K562 (cell line): ENCODE data around the gene CNIH4. TPM values are rescaled to one million over a fixed set of nuclear protein-coding genes. Genes with fewer than 3 reads are reported as not detected.

Source experiments
- ATAC-seq: fragments of 200-7000 bp; cut with Tn5 transposase; 3 replicates; pipeline ENCODE4 v1.9.1; 2020; ENCODE audit warnings: moderate library complexity
- BruUV-seq: library from RNA; stranded (reverse); fragments of 400-500 nt; replicated peaks from 2 replicates; lab custom pipeline; 2021; lab: Mats Ljungman, UMichigan
- CTCF ChIA-PET: fragments of 300-600 bp; formaldehyde crosslinking; extraction: SDS; loops from one replicate; lab custom pipeline; 2021; ENCODE audit warnings: low intra/inter-chr PET ratio; lab: Yijun Ruan, JAX
- POLR2A ChIA-PET: fragments of 300-600, 350-650 bp; sonication (Branson Sonifier 250); formaldehyde crosslinking; extraction: SDS; loops from one replicate; lab custom pipeline; 2021; ENCODE audit warnings: antibody characterized with exemption, inconsistent platforms; lab: Yijun Ruan, JAX
- DNase-seq, 4 experiments: peaks; one replicate each; pipeline versions ENCODE4 v3.0.0 to v3.0.0-alpha.2; 2011 to 2018; ENCODE audit warnings: low spot score in 3 of 4, mixed read lengths in 3 of 4; ENCODE audit errors: extremely low read depth in 1 of 4
- FAIRE-seq: peaks from 2 replicates; lab custom pipeline; 2011; peaks lifted over from hg19 to GRCh38; lab: Jason Lieb, UNC
- H2AFZ ChIP-seq: 2 replicates; pipeline ENCODE4 v1.6.0; 2011; ENCODE audit warnings: low read depth, low read length, control low read depth, inconsistent platforms
- H3K27ac ChIP-seq: fragments of 200-600 bp; 3 replicates; pipeline ENCODE4 v1.8.0; 2011; ENCODE audit warnings: low read depth, mild to moderate bottlenecking, control low read depth, inconsistent platforms, low read length, moderate library complexity, mixed read lengths; ENCODE audit errors: extremely low read depth
- H3K27me3 ChIP-seq, 2 experiments: fragments of 300-600 bp in 1 of 2; 2 replicates in 1 of 2; 3 replicates in 1 of 2; pipeline versions ENCODE4 v1.6.0 to v1.8.0; 2011; ENCODE audit warnings: inconsistent platforms in 2 of 2, low read length in 2 of 2, mild to moderate bottlenecking in 1 of 2, mixed read lengths in 1 of 2, moderate library complexity in 1 of 2; ENCODE audit not compliant: control insufficient read depth in 2 of 2, insufficient read depth in 2 of 2
- H3K36me3 ChIP-seq: fragments of 300-600 bp; 3 replicates; pipeline ENCODE4 v1.8.0; 2011; ENCODE audit warnings: mild to moderate bottlenecking, low read length, inconsistent platforms; ENCODE audit not compliant: control insufficient read depth, insufficient read depth
- H3K4me1 ChIP-seq, 2 experiments: fragments of 200-600 bp in 1 of 2; replicated peaks in 1 of 2; 2 replicates in 1 of 2; 3 replicates in 1 of 2; pipeline versions ENCODE4 v1.5.1 to v1.8.0; 2011; ENCODE audit warnings: inconsistent platforms in 2 of 2, low read length in 2 of 2, mild to moderate bottlenecking in 1 of 2, mixed read lengths in 1 of 2, moderate library complexity in 1 of 2; ENCODE audit not compliant: control insufficient read depth in 2 of 2, insufficient read depth in 2 of 2
- H3K4me2 ChIP-seq: 2 replicates; pipeline ENCODE4 v1.6.1; 2011; ENCODE audit warnings: low read length, control low read depth, inconsistent platforms, mixed read lengths; ENCODE audit not compliant: insufficient read depth
- H3K4me3 ChIP-seq: fragments of 200-600 bp; sonication (generic), shearing (Covaris generic); 2 replicates; pipeline ENCODE4 v1.5.1; 2016; ENCODE audit warnings: control low read depth, inconsistent platforms
- H3K79me2 ChIP-seq: fragments of 200-600 bp; 3 replicates; pipeline ENCODE4 v1.8.0; 2011; ENCODE audit warnings: low read length, inconsistent platforms; ENCODE audit not compliant: control insufficient read depth, insufficient read depth
- H3K9ac ChIP-seq, 2 experiments: 2 replicates each; pipeline versions ENCODE4 v1.6.0 to v1.6.1; 2011; ENCODE audit warnings: low read depth in 2 of 2, low read length in 2 of 2, control low read depth in 1 of 2, inconsistent platforms in 1 of 2, mild to moderate bottlenecking in 1 of 2, mixed read lengths in 1 of 2; ENCODE audit not compliant: insufficient read depth in 1 of 2
- H3K9me1 ChIP-seq: one replicate; pipeline ENCODE4 v1.6.0; 2011; ENCODE audit warnings: inconsistent platforms, mild to moderate bottlenecking, low read length, moderate library complexity; ENCODE audit not compliant: control insufficient read depth, insufficient read depth
- H3K9me3 ChIP-seq: replicated peaks from 2 replicates; pipeline ENCODE4 v1.5.1; 2011; ENCODE audit warnings: low read depth, low read length, inconsistent platforms; ENCODE audit not compliant: control insufficient read depth, insufficient read depth
- H4K20me1 ChIP-seq: replicated peaks from 2 replicates; pipeline ENCODE4 v1.6.1; 2011; ENCODE audit warnings: low read length, inconsistent platforms, mixed read lengths; ENCODE audit not compliant: control insufficient read depth, insufficient read depth
- C11orf30 ChIP-seq: fragments of 450-650 bp; IDR thresholded peaks from 2 replicates; pipeline ENCODE4 v1.6.1; 2016; ENCODE audit warnings: low read depth, mild to moderate bottlenecking
- CREM ChIP-seq: IDR thresholded peaks from 2 replicates; pipeline ENCODE4 v1.6.1; 2014; ENCODE audit warnings: antibody characterized with exemption, low read depth
- ELF4 ChIP-seq: fragments of 450-650 bp; formaldehyde crosslinking; IDR thresholded peaks from 2 replicates; pipeline ENCODE4 v1.4.0; 2022; ENCODE audit warnings: missing genetic modification characterization
- ETS2 ChIP-seq: IDR thresholded peaks from 2 replicates; pipeline ENCODE4 v1.6.1; 2016; ENCODE audit warnings: borderline replicate concordance, missing genetic modification characterization, mild to moderate bottlenecking, moderate library complexity, missing compliant biosample characterization; ENCODE audit not compliant: poor library complexity, severe bottlenecking
- HDGF ChIP-seq: fragments of 450-650 bp; IDR thresholded peaks from 2 replicates; pipeline ENCODE4 v1.6.1; 2016
- HMGN3 ChIP-seq: IDR thresholded peaks from 2 replicates; pipeline ENCODE4 v1.6.1; 2011; ENCODE audit warnings: borderline replicate concordance, low read depth, mild to moderate bottlenecking, mixed read lengths, low read length; ENCODE audit not compliant: insufficient read length; ENCODE audit errors: extremely low read depth
- MAFF ChIP-seq: IDR thresholded peaks from 2 replicates; pipeline ENCODE4 v1.6.1; 2012; ENCODE audit warnings: low read length, improper control_type of control experiment
- MAFG ChIP-seq: fragments of 450-650 bp; conservative IDR thresholded peaks from 2 replicates; pipeline ENCODE4 v1.6.1; 2016; ENCODE audit warnings: missing genetic modification characterization, missing compliant biosample characterization
- MAFK ChIP-seq: IDR thresholded peaks from 2 replicates; pipeline ENCODE4 v1.6.1; 2011; ENCODE audit warnings: low read length, improper control_type of control experiment
- MED1 ChIP-seq: sonication (generic); formaldehyde crosslinking; IDR thresholded peaks from 2 replicates; pipeline ENCODE4 v1.8.1; 2023; ENCODE audit warnings: missing genetic modification reagents, borderline replicate concordance
- MEF2A ChIP-seq: IDR thresholded peaks from 2 replicates; pipeline ENCODE4 v1.6.1; 2011; ENCODE audit warnings: low read depth, mild to moderate bottlenecking, low read length, moderate library complexity; ENCODE audit not compliant: control insufficient read depth
- MEF2D ChIP-seq: conservative IDR thresholded peaks from 2 replicates; pipeline ENCODE4 v1.6.1; 2016; ENCODE audit warnings: low read depth, missing genetic modification characterization, missing compliant biosample characterization
- NCOA4 ChIP-seq: fragments of 450-650 bp; IDR thresholded peaks from 2 replicates; pipeline ENCODE4 v1.6.1; 2018; ENCODE audit warnings: mild to moderate bottlenecking; ENCODE audit not compliant: partially characterized antibody
- NR1H2 ChIP-seq: sonication (generic); formaldehyde crosslinking; IDR thresholded peaks from 2 replicates; pipeline ENCODE4 v1.4.0; 2020; ENCODE audit warnings: mild to moderate bottlenecking, missing genetic modification reagents
- OTX1 ChIP-seq: fragments of 450-650 bp; formaldehyde crosslinking; IDR thresholded peaks from 2 replicates; pipeline ENCODE4 v1.4.0; 2022; ENCODE audit warnings: mild to moderate bottlenecking
- PTRF ChIP-seq: fragments of 450-650 bp; IDR thresholded peaks from 2 replicates; pipeline ENCODE4 v1.6.1; 2016; ENCODE audit warnings: mild to moderate bottlenecking, missing genetic modification characterization, missing compliant biosample characterization
- ZNF165 ChIP-seq: fragments of 250-450 bp; sonication (Bioruptor Pico); IDR thresholded peaks from 2 replicates; pipeline ENCODE4 v1.4.0; 2020; ENCODE audit warnings: borderline replicate concordance
- ZNF197 ChIP-seq: fragments of 200-800 bp; sonication (Bioruptor generic); IDR thresholded peaks from 2 replicates; pipeline ENCODE4 v1.6.1; 2016; ENCODE audit warnings: low read depth, missing genetic modification characterization, missing compliant biosample characterization
- ZNF316 ChIP-seq: fragments of 450-650 bp; IDR thresholded peaks from 2 replicates; pipeline ENCODE4 v1.6.1; 2016
- ZNF561 ChIP-seq: fragments of 450-650 bp; formaldehyde crosslinking; conservative IDR thresholded peaks from 2 replicates; pipeline ENCODE4 v1.4.0; 2020; ENCODE audit warnings: mild to moderate bottlenecking, moderate library complexity
- WGBS: fragments of 100-300 bp; shearing (Covaris generic); methylation state at CpG from one replicate; pipeline ENCODE4 v1.1.6; 2016; ENCODE audit warnings: low coverage, mixed read lengths; ENCODE audit not compliant: insufficient coverage; ENCODE audit errors: missing lambda C conversion rate; 5-methylcytosine and 5-hydroxymethylcytosine counted together
- in situ Hi-C: fragments of 300-500 bp; cut with MboI; formaldehyde crosslinking; loops from 4 replicates; pipeline ENCODE4 v1.15.0; 2018; ENCODE audit warnings: inconsistent platforms, mixed read lengths
- intact Hi-C: fragments of 100-400 bp; cut with micrococcal nuclease; formaldehyde crosslinking; loops from 2 replicates; pipeline ENCODE4 v1.14.2; 2022
- polyA plus RNA-seq, 8 experiments: library from polyadenylated mRNA; depleted of rRNA in 4 of 8; stranded (reverse) in 5 of 8; unstranded in 3 of 8; fragments of >200 nt; fragmentation: Nextera tagmentation in 2 of 8; fragmentation: Illumina TruSeq in 1 of 8; extraction: Ambion mirVana in 2 of 8; extraction: Trizol in 1 of 8; gene quantifications; 2 replicates each; pipeline versions ENCODE4 v1.2.1 to v1.2.3, GENCODE V29; 2011 to 2014; ENCODE audit warnings: inconsistent platforms in 1 of 8, missing spikeins in 1 of 8
- total RNA-seq, 7 experiments: library from RNA; depleted of rRNA in 6 of 7; stranded (reverse); fragments of >200 nt in 6 of 7; fragmentation: Illumina TruSeq in 2 of 7; extraction: Trizol in 2 of 7; gene quantifications; 2 replicates each; pipeline versions ENCODE4 v1.2.1 to v1.2.3, GENCODE V29; 2011 to 2021; ENCODE audit warnings: low replicate concordance in 1 of 7
- TF ChIP-seq, protein P1 (sequence below): sonication (generic); formaldehyde crosslinking; IDR thresholded peaks from 2 replicates; pipeline ENCODE4 v1.8.1; 2023; ENCODE audit warnings: mild to moderate bottlenecking, missing genetic modification reagents, moderate library complexity
- TF ChIP-seq, protein P2 (sequence below): fragments of 450-650 bp; formaldehyde crosslinking; IDR thresholded peaks from 2 replicates; pipeline ENCODE4 v1.4.0; 2022; ENCODE audit warnings: missing genetic modification characterization
- TF ChIP-seq, protein P3 (sequence below), 2 experiments: fragments of 450-650 bp in 1 of 2; sonication (generic) in 1 of 2; formaldehyde crosslinking in 1 of 2; IDR thresholded peaks in 1 of 2; conservative IDR thresholded peaks in 1 of 2; 2 replicates each; pipeline versions ENCODE4 v1.6.1 to v1.8.1; 2016 to 2023; ENCODE audit warnings: mild to moderate bottlenecking in 2 of 2, moderate library complexity in 2 of 2, inconsistent platforms in 1 of 2, missing genetic modification reagents in 1 of 2

Gene CNIH4
- total and polyA plus RNA-seq, 9 of the 15 experiments (the other 6 are each of a cell fraction or from before 2014, with no cell fraction given) = 41.3 to 266 (median 61.1) TPM

DNA sequence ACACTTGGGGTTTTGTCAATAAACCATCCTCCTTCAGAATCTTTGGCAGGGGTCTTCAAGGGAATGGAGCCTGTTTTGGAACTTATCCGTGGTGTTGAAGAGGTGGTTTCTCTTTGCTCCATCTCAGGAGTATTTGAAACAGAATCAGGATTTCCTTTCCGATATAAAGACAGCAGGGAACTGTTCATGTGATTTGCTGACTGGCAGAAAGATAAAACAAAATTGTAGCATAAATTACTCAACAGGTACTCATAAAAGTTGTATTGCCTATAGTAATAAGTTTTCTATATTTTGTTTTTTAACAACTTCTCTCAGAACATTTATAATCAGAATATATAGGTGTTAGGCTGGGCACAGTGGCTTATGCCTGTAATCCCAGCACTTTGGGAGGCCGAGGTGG is 48.6 kb upstream of the CNIH4 start:
- ATAC-seq (no peak), FAIRE-seq (no peak), DNase-seq (no peak)
- H3K27ac ChIP-seq = no peak overlapping the region
- no peaks in the 10 kb centered on the region for H3K27me3 ChIP-seq
- no peaks in the 10 kb centered on the region for H3K9me1 ChIP-seq
- no peaks in the 10 kb centered on the region for H4K20me1 ChIP-seq
- POLR2A ChIA-PET = no interaction called here
- H2AFZ ChIP-seq = no peak overlapping the region
- no peak overlapping the region for H3K4me3 ChIP-seq
- no peaks in the 10 kb centered on the region for H3K4me1 ChIP-seq
- no peak overlapping the region for H3K9ac ChIP-seq
- CTCF ChIA-PET = no interaction called here
- no TSS peak for BruUV-seq
- intact Hi-C loops (no loop called here), in situ Hi-C loops (no loop called here)
- H3K36me3 ChIP-seq = peaks cover 83% of the 10 kb centered on the region
- no peaks in the 10 kb centered on the region for H3K9me3 ChIP-seq
- no peak overlapping the region for H3K4me2 ChIP-seq
- WGBS = 89% methylated on average over 3 of the region's 3 CpGs
- H3K79me2 ChIP-seq = no peaks in the 10 kb centered on the region
- no peak for TF ChIP-seq PTRF (tag)
- no peak for TF ChIP-seq MED1 (CRISPR knock-in tag)
- TF ChIP-seq HDGF = no peak
- peak; percentile 85 for TF ChIP-seq ZNF316
- TF ChIP-seq MAFG (tag) = peak; percentile 58
- peak; percentile 73 for TF ChIP-seq C11orf30
- TF ChIP-seq MAFF = peak; percentile 63
- TF ChIP-seq MEF2D = no peak
- TF ChIP-seq, protein P1, sequence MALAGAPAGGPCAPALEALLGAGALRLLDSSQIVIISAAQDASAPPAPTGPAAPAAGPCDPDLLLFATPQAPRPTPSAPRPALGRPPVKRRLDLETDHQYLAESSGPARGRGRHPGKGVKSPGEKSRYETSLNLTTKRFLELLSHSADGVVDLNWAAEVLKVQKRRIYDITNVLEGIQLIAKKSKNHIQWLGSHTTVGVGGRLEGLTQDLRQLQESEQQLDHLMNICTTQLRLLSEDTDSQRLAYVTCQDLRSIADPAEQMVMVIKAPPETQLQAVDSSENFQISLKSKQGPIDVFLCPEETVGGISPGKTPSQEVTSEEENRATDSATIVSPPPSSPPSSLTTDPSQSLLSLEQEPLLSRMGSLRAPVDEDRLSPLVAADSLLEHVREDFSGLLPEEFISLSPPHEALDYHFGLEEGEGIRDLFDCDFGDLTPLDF (CRISPR knock-in tag) = no peak
- no peak for TF ChIP-seq CREM
- TF ChIP-seq, protein P2, sequence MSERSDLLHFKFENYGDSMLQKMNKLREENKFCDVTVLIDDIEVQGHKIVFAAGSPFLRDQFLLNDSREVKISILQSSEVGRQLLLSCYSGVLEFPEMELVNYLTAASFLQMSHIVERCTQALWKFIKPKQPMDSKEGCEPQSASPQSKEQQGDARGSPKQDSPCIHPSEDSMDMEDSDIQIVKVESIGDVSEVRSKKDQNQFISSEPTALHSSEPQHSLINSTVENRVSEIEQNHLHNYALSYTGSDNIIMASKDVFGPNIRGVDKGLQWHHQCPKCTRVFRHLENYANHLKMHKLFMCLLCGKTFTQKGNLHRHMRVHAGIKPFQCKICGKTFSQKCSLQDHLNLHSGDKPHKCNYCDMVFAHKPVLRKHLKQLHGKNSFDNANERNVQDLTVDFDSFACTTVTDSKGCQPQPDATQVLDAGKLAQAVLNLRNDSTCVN = no peak
- no peak for TF ChIP-seq ETS2
- TF ChIP-seq MAFK = peak; percentile 23; the same call in 1 of the 2 replicates
- TF ChIP-seq ZNF165 (CRISPR knock-in tag) = no peak
- no peak for TF ChIP-seq ZNF561 (CRISPR knock-in tag)
- no peak for TF ChIP-seq MEF2A
- no peak for TF ChIP-seq OTX1
- no peak for TF ChIP-seq NR1H2 (CRISPR knock-in tag)
- no peak for TF ChIP-seq ELF4
- no peak for TF ChIP-seq ZNF197 (CRISPR knock-in tag)
- no peak for TF ChIP-seq NCOA4
- TF ChIP-seq HMGN3 = no peak
- TF ChIP-seq, protein P3, sequence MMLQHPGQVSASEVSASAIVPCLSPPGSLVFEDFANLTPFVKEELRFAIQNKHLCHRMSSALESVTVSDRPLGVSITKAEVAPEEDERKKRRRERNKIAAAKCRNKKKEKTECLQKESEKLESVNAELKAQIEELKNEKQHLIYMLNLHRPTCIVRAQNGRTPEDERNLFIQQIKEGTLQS (IDR thresholded peaks at IDR 0.05) = no peak
- TF ChIP-seq, protein P3 (CRISPR knock-in tag; conservative IDR thresholded peaks at IDR 0.05) = no peak
